OCI-LY3 (cell line): ENCODE results near the gene FSTL5.

Experiments
- EZH2phosphoT487 ChIP-seq: fragments of 200-600 bp; shearing (Covaris generic); IDR thresholded peaks from 2 replicates; pipeline ENCODE4 v1.6.1; 2018; ENCODE audit warnings: antibody characterized with exemption, mixed run types, low read depth
- TF ChIP-seq, protein P1 (sequence below): fragments of 200-600, 300-600 bp; sonication (generic); IDR thresholded peaks from 2 replicates; pipeline ENCODE4 v1.5.1; 2014; ENCODE audit warnings: antibody characterized with exemption, low read length, low read depth

DNA sequence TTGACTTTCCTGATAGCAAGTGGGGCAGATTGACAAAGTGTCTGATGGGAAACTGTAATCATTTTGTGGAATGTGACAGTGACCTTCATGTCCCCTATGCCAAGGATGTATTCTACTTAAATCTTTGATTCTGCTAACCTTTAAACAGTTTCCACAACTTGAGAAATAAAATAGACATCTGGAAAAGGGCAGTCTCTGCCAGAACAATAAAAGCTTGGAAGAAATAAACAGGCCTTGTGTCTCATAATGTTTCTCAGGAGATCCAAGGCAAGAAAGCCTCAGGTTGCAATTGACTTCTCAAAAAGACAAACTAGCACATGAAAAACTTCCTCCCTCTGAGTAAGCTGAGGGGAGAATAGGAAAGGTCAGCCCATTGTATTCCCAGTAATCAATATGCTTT is 174.9 kb downstream of the FSTL5 start:
- TF ChIP-seq, protein P1, sequence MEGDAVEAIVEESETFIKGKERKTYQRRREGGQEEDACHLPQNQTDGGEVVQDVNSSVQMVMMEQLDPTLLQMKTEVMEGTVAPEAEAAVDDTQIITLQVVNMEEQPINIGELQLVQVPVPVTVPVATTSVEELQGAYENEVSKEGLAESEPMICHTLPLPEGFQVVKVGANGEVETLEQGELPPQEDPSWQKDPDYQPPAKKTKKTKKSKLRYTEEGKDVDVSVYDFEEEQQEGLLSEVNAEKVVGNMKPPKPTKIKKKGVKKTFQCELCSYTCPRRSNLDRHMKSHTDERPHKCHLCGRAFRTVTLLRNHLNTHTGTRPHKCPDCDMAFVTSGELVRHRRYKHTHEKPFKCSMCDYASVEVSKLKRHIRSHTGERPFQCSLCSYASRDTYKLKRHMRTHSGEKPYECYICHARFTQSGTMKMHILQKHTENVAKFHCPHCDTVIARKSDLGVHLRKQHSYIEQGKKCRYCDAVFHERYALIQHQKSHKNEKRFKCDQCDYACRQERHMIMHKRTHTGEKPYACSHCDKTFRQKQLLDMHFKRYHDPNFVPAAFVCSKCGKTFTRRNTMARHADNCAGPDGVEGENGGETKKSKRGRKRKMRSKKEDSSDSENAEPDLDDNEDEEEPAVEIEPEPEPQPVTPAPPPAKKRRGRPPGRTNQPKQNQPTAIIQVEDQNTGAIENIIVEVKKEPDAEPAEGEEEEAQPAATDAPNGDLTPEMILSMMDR = no peak
- TF ChIP-seq EZH2phosphoT487 = no peak
